GM12874 (cell line): Measurements from ENCODE around the gene AGK.

Experiments
- CTCF ChIP-seq: IDR thresholded peaks from 2 replicates; pipeline ENCODE4 v1.5.1; 2011; ENCODE audit warnings: low read depth, mild to moderate bottlenecking, control low read depth, low read length, moderate library complexity; ENCODE audit not compliant: insufficient read depth

Gene AGK

GRCh38 chr7:141577043-141577839, 26.0 kb downstream of the AGK start:
- no peak for TF ChIP-seq CTCF

GRCh38 chr7:141584935-141585334, 33.7 kb downstream of the AGK start:
- TF ChIP-seq CTCF = no peak

DNA sequence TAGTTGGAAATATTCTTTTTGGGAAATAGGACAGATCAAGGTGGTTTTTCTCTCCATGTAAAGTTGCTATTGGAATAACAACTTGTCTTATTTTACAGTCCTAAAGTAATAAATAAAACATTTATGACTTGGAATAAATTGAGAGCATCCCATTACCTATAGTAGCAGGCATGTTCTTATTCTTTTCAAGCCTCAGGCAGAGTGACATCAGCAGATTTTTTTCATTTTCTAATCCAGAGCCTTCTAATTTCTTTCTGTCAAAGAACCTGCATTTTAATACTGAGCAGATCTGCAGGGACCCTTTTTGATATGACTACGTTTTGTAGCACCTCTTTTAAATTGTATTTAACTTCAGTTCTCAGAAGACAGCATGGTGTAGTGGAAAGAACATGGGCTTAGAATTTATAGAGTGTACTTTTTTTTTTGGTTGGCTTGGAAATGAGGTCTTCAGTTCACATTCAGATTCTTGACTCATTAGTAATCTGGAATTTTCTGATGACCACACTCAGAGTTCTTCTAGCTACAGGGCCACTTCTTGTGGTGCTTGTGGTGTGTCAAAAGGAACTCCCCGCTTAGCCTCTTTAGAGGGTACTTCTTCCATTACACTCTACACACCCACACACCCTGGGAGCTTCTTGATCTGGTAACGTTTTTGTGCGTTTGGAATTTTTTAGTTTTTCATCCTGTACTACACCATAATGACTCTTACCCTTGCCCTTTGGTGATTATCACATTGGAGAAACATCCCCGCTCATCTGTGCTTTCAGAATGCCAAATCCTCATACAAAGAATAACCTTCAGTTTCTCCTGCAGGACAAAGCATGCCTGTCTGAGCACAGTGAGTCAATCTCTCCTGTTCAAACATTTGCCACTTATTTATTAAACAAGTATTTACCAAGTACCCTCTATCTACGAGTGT, 34.6 kb downstream of the AGK start:
- TF ChIP-seq CTCF = no peak

DNA sequence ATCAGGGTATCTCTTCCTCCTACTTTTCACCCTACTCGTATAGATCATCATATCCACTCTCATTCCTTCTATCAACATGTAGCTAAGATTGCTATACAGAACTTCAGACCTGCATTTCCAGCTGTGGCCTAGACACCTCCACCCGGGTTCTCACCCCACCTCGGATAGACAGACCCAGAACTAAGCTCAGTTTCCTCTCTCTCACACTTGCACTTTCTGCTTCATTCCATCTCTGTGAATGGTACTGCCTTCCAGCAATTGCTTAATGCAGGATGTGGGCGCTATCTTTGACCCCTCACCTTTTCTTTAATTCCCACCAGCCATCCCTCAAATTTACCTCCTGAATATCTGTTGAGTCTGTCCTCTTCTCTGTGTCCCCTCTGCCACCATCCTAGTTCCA, 35.7 kb downstream of the AGK start:
- TF ChIP-seq CTCF = no peak

- TF ChIP-seq CTCF = no peak
These were observed 36.1 kb downstream of the AGK start for GRCh38 chr7:141587304-141587703.

GRCh38 chr7:141588912-141589311, 37.7 kb downstream of the AGK start:
- no peak for TF ChIP-seq CTCF

- TF ChIP-seq CTCF = no peak
These were observed 38.9 kb downstream of the AGK start for GRCh38 chr7:141590071-141590470.
